SU-DHL-6 (cell line): ENCODE results near the gene KCNT2.

Experiments used
- H2AFZ ChIP-seq: fragments of 200-600 bp; sonication (generic); 2 replicates; pipeline ENCODE4 v1.6.1; 2014; ENCODE audit warnings: low read depth, mild to moderate bottlenecking, moderate library complexity, mixed read lengths, antibody characterized with exemption, low read length; ENCODE audit not compliant: severe bottlenecking
- H3F3A ChIP-seq: fragments of 200-600 bp; shearing (Covaris generic); 2 replicates; pipeline ENCODE4 v1.6.0; 2016; ENCODE audit warnings: antibody characterized with exemption, mild to moderate bottlenecking; ENCODE audit not compliant: insufficient read depth
- H3K27ac ChIP-seq: fragments of 200-600 bp; sonication (generic); 2 replicates; pipeline ENCODE4 v1.5.1; 2016; ENCODE audit warnings: low read depth, mild to moderate bottlenecking, low read length, moderate library complexity, mixed read lengths
- H3K27me3 ChIP-seq: fragments of 200-600 bp; sonication (generic), shearing (Covaris generic); 2 replicates; pipeline ENCODE4 v1.6.0; 2014; ENCODE audit warnings: mild to moderate bottlenecking, low read length
- H3K36me3 ChIP-seq: fragments of 200-600 bp; sonication (generic); 2 replicates; pipeline ENCODE4 v1.6.1; 2014; ENCODE audit warnings: mild to moderate bottlenecking, low read length, mixed read lengths
- H3K4me2 ChIP-seq: fragments of 300-600, 200-600 bp; shearing (Covaris generic), sonication (generic); 2 replicates; pipeline ENCODE4 v1.6.0; 2014; ENCODE audit warnings: low read length, low read depth, mild to moderate bottlenecking; ENCODE audit not compliant: poor library complexity, severe bottlenecking
- H3K4me3 ChIP-seq: fragments of 200-600 bp; sonication (generic); 2 replicates; pipeline ENCODE4 v1.5.1; 2014; ENCODE audit warnings: antibody characterized with exemption, low read length, mild to moderate bottlenecking, mixed read lengths; ENCODE audit not compliant: insufficient read depth, poor library complexity, severe bottlenecking
- H3K79me2 ChIP-seq: fragments of 200-600 bp; sonication (generic); 2 replicates; pipeline ENCODE4 v1.6.1; 2014; ENCODE audit warnings: mild to moderate bottlenecking, low read length, moderate library complexity; ENCODE audit not compliant: insufficient read depth
- H3K9ac ChIP-seq: fragments of 200-600 bp; sonication (generic); 2 replicates; pipeline ENCODE4 v1.7.0; 2014; ENCODE audit warnings: mild to moderate bottlenecking, low read length
- H3K9me2 ChIP-seq: fragments of 200-600 bp; sonication (generic); replicated peaks from 2 replicates; pipeline ENCODE4 v1.6.1; 2014; ENCODE audit warnings: low read length; ENCODE audit not compliant: insufficient read depth
- H3K9me3 ChIP-seq: fragments of 200-600 bp; sonication (generic); 2 replicates; pipeline ENCODE4 v1.6.1; 2014; ENCODE audit warnings: low read length, mixed read lengths; ENCODE audit not compliant: insufficient read depth
- H4K20me1 ChIP-seq: fragments of 200-600 bp; sonication (generic); 2 replicates; pipeline ENCODE4 v1.6.1; 2014; ENCODE audit warnings: low read depth, mild to moderate bottlenecking, antibody characterized with exemption, low read length, moderate library complexity, mixed read lengths
- CTCF ChIP-seq: fragments of 200-600 bp; sonication (generic); IDR thresholded peaks from one replicate; pipeline ENCODE4 v1.5.1; 2017; ENCODE audit warnings: antibody characterized with exemption, mild to moderate bottlenecking, low read length, moderate library complexity; ENCODE audit not compliant: insufficient read depth, poor library complexity, severe bottlenecking
- EZH2phosphoT487 ChIP-seq: fragments of 200-600 bp; sonication (generic), shearing (Covaris generic); conservative IDR thresholded peaks from 2 replicates; pipeline ENCODE4 v1.6.1; 2018; ENCODE audit warnings: mild to moderate bottlenecking, antibody characterized with exemption, low read length, moderate library complexity, mixed read lengths

KCNT2 gene

GRCh38 chr1:196387766-196388165 is 220.5 kb downstream of the KCNT2 start:
- TF ChIP-seq EZH2phosphoT487 (no peak), CTCF (no peak)
- Histone ChIP-seq H3F3A (peaks cover 3% of the 10 kb centered on the region; the same call in 1 of the 2 replicates), H3K27me3 (no peaks in the 10 kb centered on the region), H4K20me1 (no peaks in the 10 kb centered on the region), H3K27ac (no peak overlapping the region), H3K4me2 (no peak overlapping the region), H3K36me3 (no peaks in the 10 kb centered on the region), H3K4me3 (no peak overlapping the region), H2AFZ (peak overlapping the region; percentile 37), H3K79me2 (no peaks in the 10 kb centered on the region), H3K9ac (no peak overlapping the region), H3K9me2 (no peaks in the 10 kb centered on the region), H3K9me3 (no peaks in the 10 kb centered on the region)

GRCh38 chr1:196385109-196385508 is 223.1 kb downstream of the KCNT2 start:
- Histone ChIP-seq H3K4me2 (no peak overlapping the region), H2AFZ (no peak overlapping the region), H3K27ac (no peak overlapping the region)

GRCh38 chr1:196382383-196382782 is 225.9 kb downstream of the KCNT2 start:
- Histone ChIP-seq H3F3A (peaks cover 3% of the 10 kb centered on the region; the same call in 1 of the 2 replicates), H2AFZ (no peak overlapping the region), H3K27me3 (no peaks in the 10 kb centered on the region), H3K79me2 (no peaks in the 10 kb centered on the region), H3K9me2 (no peaks in the 10 kb centered on the region), H4K20me1 (no peaks in the 10 kb centered on the region), H3K9ac (no peak overlapping the region), H3K9me3 (no peaks in the 10 kb centered on the region), H3K27ac (no peak overlapping the region), H3K4me3 (no peak overlapping the region), H3K36me3 (no peaks in the 10 kb centered on the region), H3K4me2 (no peak overlapping the region)
- TF ChIP-seq CTCF (no peak), EZH2phosphoT487 (no peak)

More at GRCh38 chr1:196385109-196385508, 223.1 kb downstream of the KCNT2 start:
- Histone ChIP-seq H3K27me3 (no peaks in the 10 kb centered on the region), H3K9me2 (no peaks in the 10 kb centered on the region), H3K9me3 (no peaks in the 10 kb centered on the region), H4K20me1 (no peaks in the 10 kb centered on the region), H3K79me2 (no peaks in the 10 kb centered on the region), H3K4me3 (no peak overlapping the region), H3K36me3 (no peaks in the 10 kb centered on the region), H3K9ac (no peak overlapping the region), H3F3A (peaks cover 3% of the 10 kb centered on the region; the same call in 1 of the 2 replicates)
- no peak for TF ChIP-seq CTCF
- TF ChIP-seq EZH2phosphoT487 = no peak
